Transverse colon (tissue), 4 donors: ENCODE results near the gene CAMSAP1.
"Not testable (repeated sequence)": the region's sequence is repeated elsewhere in the genome, so short reads cannot be mapped to it uniquely, and the experiment has no call there.

Experiments used
- CTCF ChIP-seq, 5 experiments: fragments of 200-600 bp in 3 of 5; fragments of 450-650 bp in 2 of 5; sonication (generic) in 3 of 5; IDR thresholded peaks; 1 replicate in 2 of 5; 2 replicates in 3 of 5; pipeline ENCODE4 v1.5.1; 2016 to 2017; ENCODE audit warnings: antibody characterized with exemption in 5 of 5, inconsistent platforms in 3 of 5, mild to moderate bottlenecking in 2 of 5, moderate library complexity in 1 of 5
- POLR2A ChIP-seq: fragments of 450-650 bp; IDR thresholded peaks from one replicate; pipeline ENCODE4 v1.6.1; 2016; ENCODE audit warnings: antibody characterized with exemption, mild to moderate bottlenecking, moderate library complexity
- POLR2AphosphoS5 ChIP-seq, 3 donors: sonication (generic); formaldehyde crosslinking; IDR thresholded peaks; one replicate each; pipeline ENCODE4 v1.6.1; 2016; ENCODE audit warnings: antibody characterized with exemption in 3 of 3

GRCh38 chr9:135947105-135947504 lies 39.8 kb upstream of the CAMSAP1 start:
- TF ChIP-seq CTCF (IDR thresholded peaks at IDR 0.05); POLR2A; POLR2AphosphoS5 (IDR thresholded peaks at IDR 0.05): not testable (repeated sequence)
